Astrocyte of the cerebellum (primary cell): ENCODE data around the gene NOTCH4.

Experiments used
- DNase-seq: peaks from one replicate; pipeline ENCODE4 v3.0.0-alpha.2; 2011; ENCODE audit warnings: low read depth
- H3K4me3 ChIP-seq: 2 replicates; pipeline ENCODE4 v1.5.1; 2011; ENCODE audit warnings: mild to moderate bottlenecking, low read depth, low read length, moderate library complexity
- in situ Hi-C: cut with HindIII; loops from 2 replicates; pipeline ENCODE4 v1.10.0; 2017; ENCODE audit warnings: low sequenced_read_pairs
- TF ChIP-seq, protein P1 (sequence below): IDR thresholded peaks from 2 replicates; pipeline ENCODE4 v1.5.1; 2012; ENCODE audit warnings: low read length, low read depth, moderate library complexity, mild to moderate bottlenecking; ENCODE audit errors: missing control alignments

NOTCH4 gene

DNA sequence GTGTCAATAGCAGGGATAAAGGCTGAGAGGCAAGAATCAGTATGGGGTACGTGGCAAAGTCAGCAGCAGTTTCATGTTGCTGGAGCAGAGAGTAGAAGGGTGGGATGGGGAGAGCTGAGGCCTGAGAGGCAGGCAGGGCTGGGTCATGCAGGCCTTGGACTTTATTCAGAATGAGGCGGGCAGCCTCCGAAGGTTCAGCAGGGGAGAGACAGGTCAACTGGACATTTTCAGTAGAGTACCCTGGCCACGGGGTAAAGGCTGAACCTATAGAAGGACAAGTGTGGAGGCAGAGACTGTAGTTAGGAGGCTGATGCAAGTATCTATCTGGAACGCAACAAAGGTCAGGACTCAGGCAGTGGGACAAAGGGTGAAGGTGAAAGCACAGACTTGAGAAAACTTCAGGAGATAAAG lies 13.7 kb downstream of the NOTCH4 start:
- TF ChIP-seq, protein P1, sequence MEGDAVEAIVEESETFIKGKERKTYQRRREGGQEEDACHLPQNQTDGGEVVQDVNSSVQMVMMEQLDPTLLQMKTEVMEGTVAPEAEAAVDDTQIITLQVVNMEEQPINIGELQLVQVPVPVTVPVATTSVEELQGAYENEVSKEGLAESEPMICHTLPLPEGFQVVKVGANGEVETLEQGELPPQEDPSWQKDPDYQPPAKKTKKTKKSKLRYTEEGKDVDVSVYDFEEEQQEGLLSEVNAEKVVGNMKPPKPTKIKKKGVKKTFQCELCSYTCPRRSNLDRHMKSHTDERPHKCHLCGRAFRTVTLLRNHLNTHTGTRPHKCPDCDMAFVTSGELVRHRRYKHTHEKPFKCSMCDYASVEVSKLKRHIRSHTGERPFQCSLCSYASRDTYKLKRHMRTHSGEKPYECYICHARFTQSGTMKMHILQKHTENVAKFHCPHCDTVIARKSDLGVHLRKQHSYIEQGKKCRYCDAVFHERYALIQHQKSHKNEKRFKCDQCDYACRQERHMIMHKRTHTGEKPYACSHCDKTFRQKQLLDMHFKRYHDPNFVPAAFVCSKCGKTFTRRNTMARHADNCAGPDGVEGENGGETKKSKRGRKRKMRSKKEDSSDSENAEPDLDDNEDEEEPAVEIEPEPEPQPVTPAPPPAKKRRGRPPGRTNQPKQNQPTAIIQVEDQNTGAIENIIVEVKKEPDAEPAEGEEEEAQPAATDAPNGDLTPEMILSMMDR: no peak
- in situ Hi-C loops: no loop called here
- no peak for DNase-seq
- no peak overlapping the region for H3K4me3 ChIP-seq

DNA sequence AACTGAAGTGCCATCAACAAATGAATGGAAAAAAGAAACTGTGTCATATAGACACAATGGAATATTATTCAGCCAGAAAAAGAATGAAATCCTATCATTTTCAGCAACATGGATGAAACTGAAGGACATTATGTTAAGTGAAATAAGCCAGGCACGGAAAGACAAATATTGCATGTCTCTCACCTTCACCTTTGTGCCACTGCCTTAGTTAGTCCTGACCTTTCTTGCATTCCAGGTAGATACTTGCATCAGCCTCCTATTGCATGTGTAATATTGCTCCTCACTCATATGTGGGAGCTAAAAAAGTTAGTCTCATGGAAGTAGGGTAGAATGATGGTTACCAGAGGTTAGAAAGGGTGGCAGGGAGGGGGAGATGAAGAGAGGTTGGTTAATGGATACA lies 14.9 kb downstream of the NOTCH4 start:
- TF ChIP-seq, protein P1: no peak
- in situ Hi-C loops: no loop called here

DNA sequence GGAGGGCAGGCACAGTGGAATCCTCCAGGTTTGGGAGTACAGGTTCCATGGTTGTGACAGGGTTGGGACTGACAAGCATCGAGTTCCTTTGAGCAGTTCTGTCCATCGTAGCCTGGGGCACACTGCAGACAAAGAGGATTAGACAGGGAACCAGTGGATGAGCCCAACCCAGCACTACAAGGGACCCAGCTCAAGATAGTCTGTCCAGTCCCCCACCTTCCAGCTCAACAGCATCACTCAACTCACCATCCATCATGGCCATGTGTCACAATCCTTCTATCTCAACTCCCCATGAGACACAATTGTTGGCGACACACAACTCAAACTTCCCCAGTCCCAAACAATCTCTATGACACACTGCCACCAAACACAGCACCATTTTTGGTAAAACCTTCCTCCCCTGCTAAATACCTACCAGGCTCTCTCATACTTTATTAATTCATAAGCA lies 19.6 kb downstream of the NOTCH4 start:
- H3K4me3 ChIP-seq: no peak overlapping the region
- in situ Hi-C loops: no loop called here
- TF ChIP-seq, protein P1: no peak
- no peak for DNase-seq

More for the DNA sequence above, 14.9 kb downstream of the NOTCH4 start:
- DNase-seq: no peak
- H3K4me3 ChIP-seq: no peak overlapping the region

DNA sequence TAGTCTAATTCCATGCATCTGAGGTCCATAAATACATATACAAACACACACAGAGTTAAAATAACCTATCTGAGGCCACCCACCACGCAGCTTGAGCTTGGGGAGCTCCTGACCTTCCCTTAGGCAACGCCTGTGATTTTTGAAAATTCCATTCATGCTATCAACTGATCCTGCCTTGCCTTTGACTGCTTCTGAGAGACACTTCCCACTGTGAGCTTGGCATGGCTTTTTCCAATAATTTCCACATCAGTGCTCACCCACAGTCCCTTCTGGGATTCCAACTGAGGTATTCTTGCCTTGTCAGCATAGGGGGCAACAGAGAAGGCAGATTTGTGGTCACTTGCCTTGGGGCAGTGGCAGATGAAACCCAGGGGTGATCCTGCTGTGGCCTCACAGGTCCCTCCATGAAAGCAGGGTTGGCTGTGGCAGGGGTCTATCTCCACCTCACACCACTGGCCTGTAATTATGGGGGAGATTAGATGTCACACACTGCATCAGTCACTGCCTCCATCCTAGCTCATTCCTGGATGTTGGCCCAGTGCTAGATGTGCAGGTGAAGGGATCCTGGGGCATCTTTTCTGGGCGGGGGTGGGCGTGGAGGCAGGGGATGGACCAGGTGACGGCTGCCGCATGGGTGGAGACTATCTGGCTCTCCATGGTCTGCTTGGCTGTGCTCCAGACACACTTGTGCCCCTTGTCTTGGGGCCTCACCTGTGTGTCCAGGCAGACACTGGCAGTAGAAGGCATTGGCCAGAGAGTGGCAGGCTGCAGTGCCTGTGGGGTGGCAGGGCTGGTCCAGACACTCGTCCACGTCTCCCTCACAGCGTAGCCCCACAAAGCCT lies 20.2 kb downstream of the NOTCH4 start:
- H3K4me3 ChIP-seq: no peak overlapping the region
- TF ChIP-seq, protein P1: no peak
- in situ Hi-C loops: no loop called here
- no peak for DNase-seq

DNA sequence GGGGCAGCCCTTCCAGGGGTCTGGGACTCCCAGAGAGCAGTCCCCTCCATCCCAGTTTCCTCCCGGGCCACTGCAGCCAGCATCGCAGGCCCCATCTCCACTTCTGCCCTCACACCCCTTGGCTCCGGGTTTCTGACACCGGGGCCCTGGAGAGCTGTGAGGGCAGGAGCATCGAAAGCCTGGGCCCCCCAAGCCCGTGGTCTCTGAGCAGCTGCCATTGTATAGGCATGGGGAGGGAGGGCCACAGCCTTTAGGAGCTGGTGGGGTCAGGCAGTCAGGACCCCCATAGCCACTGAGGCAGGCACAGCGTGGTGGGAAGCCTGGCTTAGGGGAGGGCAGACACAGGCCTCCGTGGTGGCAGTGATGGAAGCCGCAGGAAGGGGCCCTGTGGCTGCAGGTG lies 21.7 kb downstream of the NOTCH4 start:
- TF ChIP-seq, protein P1: no peak
- DNase-seq: no peak
- no peak overlapping the region for H3K4me3 ChIP-seq
- in situ Hi-C loops: no loop called here

DNA sequence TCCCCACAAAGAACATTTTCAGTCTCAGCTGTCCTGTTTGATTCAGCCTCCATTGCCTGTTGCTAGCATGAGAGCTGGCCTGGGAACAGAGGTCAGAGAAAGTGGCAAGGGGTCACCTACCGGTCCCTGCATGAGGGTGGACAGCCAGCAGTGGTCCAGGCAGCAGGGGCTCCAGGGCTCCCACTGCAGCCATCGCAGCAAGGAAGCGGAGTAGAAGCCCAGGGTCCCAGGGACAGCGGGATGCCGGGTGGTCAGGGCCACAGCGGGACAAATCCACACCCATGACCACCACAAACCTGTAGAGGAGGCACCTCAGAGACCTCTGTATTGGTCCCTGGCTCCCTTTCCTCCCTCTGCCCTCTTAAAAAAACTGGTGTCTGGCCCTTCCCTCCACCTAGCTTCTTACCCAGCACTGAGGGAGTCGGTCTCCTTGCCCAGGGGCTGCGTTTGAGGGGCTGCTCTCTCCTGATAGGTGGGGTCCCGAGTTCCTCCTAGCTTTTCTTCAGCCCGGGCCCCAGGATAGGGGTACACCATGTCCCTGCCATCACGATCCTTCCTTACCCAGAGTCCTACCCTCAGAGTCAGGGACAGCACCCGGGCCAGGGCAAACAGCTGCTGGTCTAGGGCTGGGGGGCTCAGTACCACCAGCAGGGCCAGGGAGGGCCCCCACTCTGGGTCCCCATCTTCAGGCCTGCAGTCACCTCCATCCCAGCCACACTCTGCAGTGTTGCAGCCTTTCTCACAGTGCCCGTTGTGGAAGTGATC lies 23.0 kb downstream of the NOTCH4 start:
- in situ Hi-C loops: no loop called here
- DNase-seq: no peak
- TF ChIP-seq, protein P1: no peak
- no peak overlapping the region for H3K4me3 ChIP-seq
